ENCODE results near the gene ADARB1. TPM values are rescaled to one million over a fixed set of nuclear protein-coding genes. Genes with fewer than 3 reads are reported as not detected.

ADARB1 gene
- total and polyA plus RNA-seq, 2 experiments from 2014 or later: 4.8 to 14.8 TPM

- Mint-ChIP-seq H3K4me1 (peaks cover 5% of the 10 kb centered on the region), H3K4me3 (no peak overlapping the region), H3K27me3 (ENCODE audit: insufficient read depth, low read depth, poor library complexity) (peaks cover 7% of the 10 kb centered on the region), H3K27ac (no peak overlapping the region), H3K36me3 (ENCODE audit: low read depth) (no peaks in the 10 kb centered on the region), H3K9me3 (no peaks in the 10 kb centered on the region)
- Histone ChIP-seq H4K20me1 (replicated peaks; ENCODE audit: insufficient read depth) (no peaks in the 10 kb centered on the region), H3K4me2 (no peak overlapping the region), H3K27me3 (ENCODE audit: insufficient read depth) (no peaks in the 10 kb centered on the region), H3F3A (replicated peaks; ENCODE audit: low read depth) (no peaks in the 10 kb centered on the region), H3K79me2 (replicated peaks; ENCODE audit: insufficient read depth) (no peaks in the 10 kb centered on the region), H3K27ac (ENCODE audit: low read depth) (no peak overlapping the region), H3K36me3 (ENCODE audit: insufficient read depth) (no peaks in the 10 kb centered on the region), H3K9me2 (ENCODE audit: insufficient read depth) (0 out of 2 replicates have a peak, but pooled peaks cover 2% of the 10 kb centered on the region), H3K4me1 (ENCODE audit: insufficient read depth) (0 out of 2 replicates have a peak, but pooled peaks cover 7% of the 10 kb centered on the region), H3K4me3 (no peak overlapping the region), H2AFZ (no peak overlapping the region)
- DNase-seq (ENCODE audit: low spot score): no peak
- ATAC-seq: no peak
- TF ChIP-seq EZH2 (IDR thresholded peaks at IDR 0.05; ENCODE audit: low read depth, unreplicated experiment) (no peak), ETS1 (IDR thresholded peaks at IDR 0.05) (no peak)
These were observed 149.1 kb downstream of the ADARB1 start for GRCh38 chr21:45223236-45224185.

GRCh38 chr21:45224189-45224938, 150.0 kb downstream of the ADARB1 start:
- no peak overlapping the region for H2AFZ ChIP-seq
- Mint-ChIP-seq H3K4me3 (no peak overlapping the region), H3K4me1 (peaks cover 5% of the 10 kb centered on the region; the same call in 2 of the 3 replicates), H3K9me3 (no peaks in the 10 kb centered on the region), H3K36me3 (ENCODE audit: low read depth) (no peaks in the 10 kb centered on the region), H3K27me3 (ENCODE audit: insufficient read depth, low read depth, poor library complexity) (peaks cover 5% of the 10 kb centered on the region), H3K27ac (no peak overlapping the region)
- H3K4me3 ChIP-seq: no peak overlapping the region
- H3F3A ChIP-seq (replicated peaks; ENCODE audit: low read depth): no peaks in the 10 kb centered on the region
- no peaks in the 10 kb centered on the region for H3K79me2 ChIP-seq (replicated peaks; ENCODE audit: insufficient read depth)
- no peaks in the 10 kb centered on the region for H3K36me3 ChIP-seq (ENCODE audit: insufficient read depth)
- no peaks in the 10 kb centered on the region for H3K9me2 ChIP-seq (ENCODE audit: insufficient read depth)
- 0 out of 2 replicates have a peak, but pooled peaks cover 6% of the 10 kb centered on the region for H3K4me1 ChIP-seq (ENCODE audit: insufficient read depth)
- H4K20me1 ChIP-seq (replicated peaks; ENCODE audit: insufficient read depth): no peaks in the 10 kb centered on the region
- H3K27ac ChIP-seq (ENCODE audit: low read depth): no peak overlapping the region
- no peak overlapping the region for H3K4me2 ChIP-seq
- no peaks in the 10 kb centered on the region for H3K27me3 ChIP-seq (ENCODE audit: insufficient read depth)
- ATAC-seq: no peak
- no peak for DNase-seq (ENCODE audit: low spot score)
- no peak for TF ChIP-seq REST (IDR thresholded peaks at IDR 0.05; ENCODE audit: unreplicated experiment)
- no peak for TF ChIP-seq POLR2AphosphoS5 (IDR thresholded peaks at IDR 0.05; ENCODE audit: low read depth)
- TF ChIP-seq ETS1 (IDR thresholded peaks at IDR 0.05): no peak
- TF ChIP-seq ZNF462 (CRISPR knock-in tag; IDR thresholded peaks at IDR 0.05): no peak
